ENCODE results near the gene PLET1.

GRCh38 chr11:112249871-112250610 is 10.6 kb downstream of the PLET1 start:
- TF ChIP-seq CTCF (conservative IDR thresholded peaks at IDR 0.05; ENCODE audit: low read depth, low read length) (no peak), RCOR1 (IDR thresholded peaks at IDR 0.05; ENCODE audit: insufficient replicate concordance, low read length) (no peak), MAZ (IDR thresholded peaks at IDR 0.05; ENCODE audit: borderline replicate concordance, low read depth, low read length) (no peak), RFX5 (IDR thresholded peaks at IDR 0.05; ENCODE audit: low read depth, low read length) (no peak), POLR2A (IDR thresholded peaks at IDR 0.05; ENCODE audit: low read depth, low read length) (no peak)
